DOHH2 (cell line): ENCODE data around the gene SUN3.

Experiments
- H3F3A ChIP-seq: fragments of 200-600 bp; sonication (generic), shearing (Covaris generic); 2 replicates; pipeline ENCODE4 v1.6.0; 2016; ENCODE audit warnings: antibody characterized with exemption, mild to moderate bottlenecking; ENCODE audit not compliant: control insufficient read depth, insufficient read depth
- H3K27ac ChIP-seq: fragments of 200-600 bp; sonication (generic); 2 replicates; pipeline ENCODE4 v1.5.1; 2014; ENCODE audit warnings: low read depth, mild to moderate bottlenecking, low read length, moderate library complexity
- H3K27me3 ChIP-seq: fragments of 200-600 bp; sonication (generic); 2 replicates; pipeline ENCODE4 v1.6.1; 2014; ENCODE audit warnings: mild to moderate bottlenecking, low read length, mixed read lengths; ENCODE audit not compliant: control insufficient read depth
- H3K36me3 ChIP-seq: fragments of 200-600 bp; sonication (generic); 2 replicates; pipeline ENCODE4 v1.6.1; 2014; ENCODE audit warnings: mild to moderate bottlenecking, low read length, moderate library complexity, mixed read lengths; ENCODE audit not compliant: control insufficient read depth
- H3K4me1 ChIP-seq: fragments of 200-600 bp; sonication (generic); 2 replicates; pipeline ENCODE4 v1.6.1; 2014; ENCODE audit warnings: mild to moderate bottlenecking, low read length, mixed read lengths; ENCODE audit not compliant: control insufficient read depth
- H3K4me2 ChIP-seq: fragments of 200-600 bp; sonication (generic); 2 replicates; pipeline ENCODE4 v1.6.0; 2014; ENCODE audit warnings: mild to moderate bottlenecking, low read length, moderate library complexity
- H3K4me3 ChIP-seq: fragments of 200-600 bp; sonication (generic); 2 replicates; pipeline ENCODE4 v1.5.1; 2014; ENCODE audit warnings: mild to moderate bottlenecking, low read length, mixed read lengths
- H3K79me2 ChIP-seq: fragments of 200-600 bp; sonication (generic); 2 replicates; pipeline ENCODE4 v1.6.1; 2014; ENCODE audit warnings: mild to moderate bottlenecking, low read length, mixed read lengths; ENCODE audit not compliant: control insufficient read depth
- H3K9me2 ChIP-seq: fragments of 200-600 bp; sonication (generic); replicated peaks from 2 replicates; pipeline ENCODE4 v1.6.1; 2014; ENCODE audit warnings: mild to moderate bottlenecking, low read length, mixed read lengths; ENCODE audit not compliant: control insufficient read depth
- H3K9me3 ChIP-seq: fragments of 200-600 bp; sonication (generic); 2 replicates; pipeline ENCODE4 v1.6.1; 2014; ENCODE audit warnings: antibody characterized with exemption, low read length, mixed read lengths; ENCODE audit not compliant: control insufficient read depth, insufficient read depth
- H4K20me1 ChIP-seq: fragments of 200-600 bp; sonication (generic); 2 replicates; pipeline ENCODE4 v1.6.0; 2014; ENCODE audit warnings: low read depth, mild to moderate bottlenecking, antibody characterized with exemption, low read length, moderate library complexity; ENCODE audit not compliant: control insufficient read depth, insufficient read depth
- EZH2phosphoT487 ChIP-seq: fragments of 200-600 bp; sonication (generic); IDR thresholded peaks from 2 replicates; pipeline ENCODE4 v1.6.1; 2017; ENCODE audit warnings: borderline replicate concordance, mild to moderate bottlenecking, antibody characterized with exemption, low read length, moderate library complexity, mixed read lengths
- TF ChIP-seq, protein P1 (sequence below): fragments of 200-600 bp; sonication (generic); IDR thresholded peaks from one replicate; pipeline ENCODE4 v1.5.1; 2014; ENCODE audit warnings: antibody characterized with exemption, mild to moderate bottlenecking, low read depth, low read length; ENCODE audit not compliant: poor library complexity, severe bottlenecking

Gene SUN3

DNA sequence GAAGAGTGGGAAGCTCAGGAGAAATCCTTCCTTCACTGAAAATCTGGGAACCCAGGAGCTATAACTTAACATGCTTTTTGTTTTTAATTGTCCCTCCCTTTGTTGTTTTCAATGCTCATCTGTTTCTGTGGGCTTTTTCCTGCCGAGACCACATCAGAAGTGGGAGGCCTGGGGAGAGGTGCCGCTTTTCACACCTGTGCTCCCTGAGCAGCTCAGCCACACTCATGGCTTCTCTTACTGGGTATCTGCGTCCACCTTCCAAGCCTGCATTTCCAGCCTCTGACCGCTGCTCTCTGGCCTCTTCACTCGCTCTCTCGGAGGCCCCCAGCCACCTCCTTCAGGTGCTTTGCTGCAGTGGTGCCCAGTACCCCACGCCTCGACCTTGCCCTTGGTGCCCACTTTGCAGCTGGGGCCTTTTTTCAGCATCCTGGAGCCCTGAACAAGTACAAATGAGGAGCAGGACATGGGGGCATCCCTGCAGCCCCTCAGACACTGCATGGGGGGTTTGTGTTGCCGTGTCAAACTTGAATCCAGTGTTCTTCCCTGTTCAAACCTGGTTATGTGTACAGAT lies 16.4 kb upstream of the SUN3 start:
- no peaks in the 10 kb centered on the region for H3K27me3 ChIP-seq
- TF ChIP-seq, protein P1, sequence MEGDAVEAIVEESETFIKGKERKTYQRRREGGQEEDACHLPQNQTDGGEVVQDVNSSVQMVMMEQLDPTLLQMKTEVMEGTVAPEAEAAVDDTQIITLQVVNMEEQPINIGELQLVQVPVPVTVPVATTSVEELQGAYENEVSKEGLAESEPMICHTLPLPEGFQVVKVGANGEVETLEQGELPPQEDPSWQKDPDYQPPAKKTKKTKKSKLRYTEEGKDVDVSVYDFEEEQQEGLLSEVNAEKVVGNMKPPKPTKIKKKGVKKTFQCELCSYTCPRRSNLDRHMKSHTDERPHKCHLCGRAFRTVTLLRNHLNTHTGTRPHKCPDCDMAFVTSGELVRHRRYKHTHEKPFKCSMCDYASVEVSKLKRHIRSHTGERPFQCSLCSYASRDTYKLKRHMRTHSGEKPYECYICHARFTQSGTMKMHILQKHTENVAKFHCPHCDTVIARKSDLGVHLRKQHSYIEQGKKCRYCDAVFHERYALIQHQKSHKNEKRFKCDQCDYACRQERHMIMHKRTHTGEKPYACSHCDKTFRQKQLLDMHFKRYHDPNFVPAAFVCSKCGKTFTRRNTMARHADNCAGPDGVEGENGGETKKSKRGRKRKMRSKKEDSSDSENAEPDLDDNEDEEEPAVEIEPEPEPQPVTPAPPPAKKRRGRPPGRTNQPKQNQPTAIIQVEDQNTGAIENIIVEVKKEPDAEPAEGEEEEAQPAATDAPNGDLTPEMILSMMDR: no peak
- no peak for TF ChIP-seq EZH2phosphoT487
- no peaks in the 10 kb centered on the region for H3K4me1 ChIP-seq
- H3K79me2 ChIP-seq: no peaks in the 10 kb centered on the region
- no peak overlapping the region for H3K27ac ChIP-seq
- no peaks in the 10 kb centered on the region for H4K20me1 ChIP-seq
- no peaks in the 10 kb centered on the region for H3K9me2 ChIP-seq
- no peak overlapping the region for H3K4me3 ChIP-seq
- H3K4me2 ChIP-seq: no peak overlapping the region
- H3K9me3 ChIP-seq: no peaks in the 10 kb centered on the region
- no peaks in the 10 kb centered on the region for H3F3A ChIP-seq
- H3K36me3 ChIP-seq: no peaks in the 10 kb centered on the region

DNA sequence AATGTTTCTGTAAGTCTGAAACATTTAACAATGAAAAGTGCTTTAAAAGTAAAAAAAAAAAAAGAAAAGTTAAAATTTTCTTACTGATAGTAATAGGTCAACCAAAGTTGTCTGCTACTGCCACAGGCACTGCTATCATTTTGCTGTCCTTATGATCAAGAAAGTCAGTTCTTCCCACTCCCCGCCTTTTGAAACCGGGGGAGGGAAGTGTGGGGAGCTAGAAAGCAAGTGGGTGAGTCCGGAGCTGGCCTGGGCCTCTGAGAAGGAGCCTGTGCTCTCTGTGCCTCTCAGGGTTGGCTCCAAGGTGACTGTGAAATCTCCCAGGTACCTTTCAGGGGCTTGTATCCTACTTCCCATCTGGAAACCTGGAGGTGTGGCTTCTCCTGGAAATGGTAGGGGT lies 13.7 kb upstream of the SUN3 start:
- Histone ChIP-seq H4K20me1 (no peaks in the 10 kb centered on the region), H3K36me3 (no peaks in the 10 kb centered on the region), H3K27ac (no peak overlapping the region), H3K27me3 (no peaks in the 10 kb centered on the region), H3K4me2 (no peak overlapping the region), H3F3A (no peaks in the 10 kb centered on the region), H3K9me2 (no peaks in the 10 kb centered on the region), H3K4me3 (no peak overlapping the region), H3K9me3 (no peaks in the 10 kb centered on the region), H3K4me1 (no peaks in the 10 kb centered on the region), H3K79me2 (no peaks in the 10 kb centered on the region)
- TF ChIP-seq, protein P1: no peak
- no peak for TF ChIP-seq EZH2phosphoT487

DNA sequence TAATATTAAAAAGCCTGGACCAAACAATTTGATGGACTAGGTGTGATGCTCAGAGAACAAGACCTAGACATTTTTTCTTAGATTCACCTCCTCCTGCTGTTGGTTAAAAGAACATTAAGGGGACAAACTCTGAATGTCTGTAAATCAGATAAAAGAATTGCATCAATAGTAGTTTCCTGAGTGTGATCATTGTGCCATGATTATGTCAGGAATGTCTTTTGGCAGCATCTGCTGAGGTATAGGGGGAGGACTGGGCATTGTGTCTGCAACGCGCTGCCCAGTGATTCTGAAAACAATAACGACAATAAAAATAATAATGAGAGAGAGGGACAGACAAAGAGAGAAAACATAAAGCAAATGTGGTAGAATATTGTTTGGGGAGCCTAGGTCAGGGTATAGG lies 13.3 kb upstream of the SUN3 start:
- Histone ChIP-seq H3K4me1 (no peaks in the 10 kb centered on the region), H4K20me1 (no peaks in the 10 kb centered on the region), H3K4me2 (no peak overlapping the region), H3K9me2 (no peaks in the 10 kb centered on the region), H3K9me3 (no peaks in the 10 kb centered on the region), H3K27me3 (no peaks in the 10 kb centered on the region), H3K36me3 (no peaks in the 10 kb centered on the region), H3K79me2 (no peaks in the 10 kb centered on the region), H3K27ac (no peak overlapping the region), H3K4me3 (no peak overlapping the region), H3F3A (no peaks in the 10 kb centered on the region)
- TF ChIP-seq EZH2phosphoT487: no peak
- TF ChIP-seq, protein P1: no peak
